Liver (tissue), 3 donors: ENCODE data around the gene ZNF22.

Source experiments
- ATF3 ChIP-seq: IDR thresholded peaks from 2 replicates; pipeline ENCODE4 v1.6.1; 2016; ENCODE audit warnings: antibody characterized with exemption
- CTCF ChIP-seq: fragments of 150-350 bp; IDR thresholded peaks from 2 replicates; pipeline ENCODE4 v1.5.1; 2017; ENCODE audit warnings: improper control_type of control experiment, low read depth, low read length; ENCODE audit not compliant: missing input control
- JUND ChIP-seq, 2 donors: IDR thresholded peaks; 2 replicates each; pipeline ENCODE4 v1.6.1; 2016; ENCODE audit warnings: antibody characterized with exemption in 2 of 2
- SP1 ChIP-seq: IDR thresholded peaks from 2 replicates; pipeline ENCODE4 v1.6.1; 2018; ENCODE audit warnings: antibody characterized with exemption, mild to moderate bottlenecking
- donor health status: healthy.
- donor health status: healthy.

GRCh38 chr10:45040921-45041542, 40.3 kb downstream of the ZNF22 start:
- TF ChIP-seq CTCF (no peak), JUND (IDR thresholded peaks at IDR 0.05) (no peak), ATF3 (no peak), SP1 (no peak)
